Hematopoietic multipotent progenitor cell treated with erythropoietin and hydrocortisone succinate and interleukin-3 and kit ligand, for 6 days (in vitro differentiated cells): ENCODE results near the gene AXIN2.
"Not testable (repeated sequence)": the region's sequence is repeated elsewhere in the genome, so short reads cannot be mapped to it uniquely, and the experiment has no call there.

ENCODE experiments used
- DNase-seq: peaks from one replicate; pipeline ENCODE4 v3.0.0-alpha.2; 2015

AXIN2 gene

GRCh38 chr17:65515512-65515911, 45.9 kb downstream of the AXIN2 start:
- no peak for DNase-seq

DNA sequence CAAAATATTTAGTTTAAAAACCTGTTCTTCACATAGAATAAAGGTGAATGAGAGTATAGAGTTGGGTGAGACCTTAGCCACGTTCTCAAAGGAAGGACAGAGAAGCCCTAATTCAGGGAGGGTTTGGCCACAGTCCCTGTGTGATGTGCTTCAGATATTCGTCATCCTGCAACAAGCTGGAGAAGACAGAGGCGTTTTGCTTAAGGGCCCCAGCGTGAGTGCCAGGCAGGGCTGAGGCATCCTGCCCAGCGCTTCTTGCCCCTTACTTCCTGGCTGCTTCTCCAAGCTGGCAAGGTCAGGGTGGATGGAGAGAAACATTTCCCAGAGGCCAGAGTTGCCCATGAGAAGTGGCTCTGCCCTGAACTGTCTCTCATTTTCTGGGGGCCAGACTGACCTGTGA, 46.9 kb downstream of the AXIN2 start:
- no peak for DNase-seq

- DNase-seq = no peak
Measured at GRCh38 chr17:65514082-65514481, 47.4 kb downstream of the AXIN2 start.

GRCh38 chr17:65511316-65511715, 50.1 kb downstream of the AXIN2 start:
- no peak for DNase-seq

DNA sequence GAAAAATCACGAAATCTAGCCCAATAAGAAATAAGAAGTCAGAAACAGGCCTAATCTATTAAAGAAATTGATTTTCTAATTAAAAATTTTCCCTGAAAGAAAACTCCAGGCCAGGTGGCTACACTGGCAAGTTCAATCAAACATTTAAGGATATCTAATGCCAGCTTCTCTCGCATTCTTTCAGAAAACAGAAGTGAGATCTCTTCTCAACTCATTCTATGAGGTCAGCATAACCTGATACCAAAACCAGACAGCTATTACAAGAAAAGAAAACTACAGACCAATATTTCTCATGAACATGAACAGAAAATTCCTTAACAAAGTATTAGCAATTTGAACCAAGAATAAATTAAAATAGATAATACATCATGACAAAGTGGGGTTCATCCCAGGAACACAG, 52.4 kb downstream of the AXIN2 start:
- DNase-seq = no peak

DNA sequence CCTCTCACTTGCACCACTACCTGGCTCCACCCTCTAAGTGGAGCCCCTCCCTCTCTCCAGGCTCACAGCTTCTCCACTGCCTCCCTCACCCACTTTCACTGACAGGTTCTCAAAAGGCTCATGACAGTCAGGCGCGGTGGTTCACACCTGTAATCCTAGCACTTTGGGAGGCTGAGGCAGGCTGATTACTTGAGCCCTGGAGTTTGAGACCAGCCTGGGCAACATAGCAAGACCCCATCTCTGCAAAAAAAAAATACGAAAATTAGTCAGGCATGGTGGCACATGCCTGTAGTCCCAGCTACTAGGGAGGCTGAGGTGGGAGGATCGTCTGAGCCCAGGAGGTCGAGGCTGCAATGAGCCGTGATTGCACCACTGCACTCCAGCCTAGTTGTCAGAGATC, 56.8 kb downstream of the AXIN2 start:
- DNase-seq = not testable (repeated sequence)

- DNase-seq = no peak
Measured at GRCh38 chr17:65504141-65504540, 57.3 kb downstream of the AXIN2 start.

- no peak for DNase-seq
Measured at GRCh38 chr17:65503557-65503956, 57.9 kb downstream of the AXIN2 start.

DNA sequence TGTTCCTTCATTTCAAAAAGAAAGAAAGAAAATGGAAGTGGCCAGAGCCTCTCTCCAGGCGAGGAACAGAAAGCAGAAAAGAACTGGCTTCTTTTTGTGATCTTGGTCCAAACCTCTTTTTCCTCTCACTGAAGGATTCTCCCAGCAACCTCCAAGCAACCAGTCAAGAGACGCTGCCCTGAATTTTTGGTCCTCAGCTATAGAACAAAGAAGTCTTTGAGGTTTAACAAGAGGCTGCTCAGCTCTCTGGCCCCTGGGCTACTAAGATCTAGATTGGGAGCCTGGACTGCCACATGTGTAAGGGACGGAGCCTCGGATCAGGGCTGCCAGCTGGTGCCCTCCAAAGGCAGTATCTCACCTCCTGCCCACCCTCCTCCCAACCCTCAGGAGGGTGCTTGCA, 62.6 kb downstream of the AXIN2 start:
- no peak for DNase-seq

- no peak for DNase-seq
Measured at GRCh38 chr17:65496801-65497200, 64.6 kb downstream of the AXIN2 start.

DNA sequence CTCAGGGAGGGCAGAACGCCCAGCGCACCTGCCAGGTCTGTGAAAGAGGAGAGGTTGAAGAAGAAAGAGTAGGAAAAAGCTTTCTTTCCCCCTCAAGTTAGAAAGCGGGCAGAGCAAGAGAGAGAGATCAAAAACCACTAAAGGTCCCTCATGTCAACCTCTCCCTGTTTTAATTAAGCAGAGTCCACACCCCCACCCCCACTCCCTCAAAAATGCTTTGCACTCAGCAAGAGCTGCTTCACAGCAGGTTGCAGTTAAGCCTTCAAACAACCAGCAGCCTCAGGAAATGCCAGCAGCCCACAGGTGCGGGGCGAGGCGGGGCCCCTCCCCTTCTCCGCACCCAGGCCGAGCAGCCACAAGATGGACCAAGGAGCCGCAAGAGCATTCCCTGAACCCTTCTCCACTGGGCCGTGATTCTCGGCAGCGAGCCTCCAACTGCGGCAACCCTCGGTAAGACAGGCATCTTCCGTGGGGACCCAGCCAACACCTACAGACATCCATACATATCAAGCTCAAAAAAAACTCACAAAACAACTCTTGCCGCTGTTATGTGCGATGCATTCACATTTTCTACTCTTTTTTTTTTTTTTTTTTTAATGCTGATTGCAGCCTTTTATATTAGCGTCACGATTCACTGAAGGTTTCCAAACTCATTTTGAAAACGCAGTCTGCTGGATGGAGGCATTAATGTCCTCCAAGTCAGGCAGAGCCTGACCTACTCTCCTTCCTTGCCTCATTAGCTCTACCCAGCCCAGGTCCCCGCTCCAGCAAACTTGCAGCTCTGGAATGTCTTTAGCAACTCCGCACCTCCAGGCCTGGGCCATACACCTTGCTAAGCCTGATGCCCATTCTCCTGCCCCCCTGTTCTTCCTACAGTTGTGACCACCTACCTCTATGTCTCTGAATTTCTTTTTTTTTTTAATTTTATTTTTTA, 66.1 kb downstream of the AXIN2 start:
- no peak for DNase-seq

DNA sequence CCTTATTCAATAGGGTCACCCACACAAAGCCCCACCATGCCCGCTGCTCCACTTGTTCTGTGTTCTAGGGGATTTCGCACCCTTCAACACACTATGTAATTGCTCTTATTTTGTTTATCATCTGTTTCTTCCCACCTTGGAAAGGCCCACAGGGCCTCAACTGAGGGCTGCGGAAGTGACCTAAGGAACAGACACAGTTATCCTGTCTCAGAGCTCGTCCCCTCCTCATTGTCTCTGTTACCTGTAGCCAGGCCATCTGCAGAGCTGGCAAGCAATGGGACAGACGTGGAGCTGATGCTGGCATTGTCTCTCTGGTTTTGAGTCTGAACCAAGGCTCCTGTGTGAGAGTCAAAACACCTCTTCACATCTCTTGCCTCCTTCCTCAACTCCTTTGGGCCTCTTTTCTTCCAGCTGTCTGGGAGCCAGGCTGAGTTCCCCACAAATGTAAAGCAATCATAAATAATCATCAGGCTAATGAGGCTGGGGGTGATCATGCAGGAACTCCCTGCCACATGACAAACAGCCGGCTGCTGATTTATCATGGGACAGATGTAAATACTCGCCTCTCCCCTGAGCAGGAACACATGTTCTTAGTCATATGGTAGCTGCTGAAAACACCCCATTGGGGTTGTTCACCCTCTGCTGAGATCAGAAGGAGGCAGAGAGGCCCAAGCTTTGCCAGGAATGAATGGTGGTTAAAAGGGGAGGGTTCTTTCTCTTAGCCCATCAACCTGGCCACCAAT, 71.9 kb downstream of the AXIN2 start:
- DNase-seq = no peak

DNA sequence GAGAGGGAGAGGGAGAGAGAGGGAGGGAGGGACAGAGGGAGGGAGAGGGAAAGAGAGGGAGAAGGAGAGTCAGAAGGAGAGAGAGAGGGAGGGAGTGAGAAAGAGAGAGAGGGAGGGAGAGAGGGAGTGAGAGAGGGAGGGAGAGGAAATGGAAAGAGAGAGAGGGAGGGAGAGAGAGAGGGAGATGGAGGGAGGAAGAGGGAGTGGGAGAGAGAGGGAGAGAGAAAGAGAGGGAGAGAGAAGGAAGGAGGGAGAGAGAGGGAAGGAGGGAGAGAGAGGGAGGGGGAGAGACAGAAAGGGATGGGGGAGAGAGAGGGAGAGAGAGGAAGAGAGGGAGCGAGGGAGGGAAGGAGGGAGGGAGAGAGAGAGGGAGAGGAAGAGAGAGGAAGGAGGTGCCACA, 72.8 kb downstream of the AXIN2 start:
- DNase-seq = no peak

- DNase-seq = no peak
Measured at GRCh38 chr17:65487990-65488389, 73.5 kb downstream of the AXIN2 start.

DNA sequence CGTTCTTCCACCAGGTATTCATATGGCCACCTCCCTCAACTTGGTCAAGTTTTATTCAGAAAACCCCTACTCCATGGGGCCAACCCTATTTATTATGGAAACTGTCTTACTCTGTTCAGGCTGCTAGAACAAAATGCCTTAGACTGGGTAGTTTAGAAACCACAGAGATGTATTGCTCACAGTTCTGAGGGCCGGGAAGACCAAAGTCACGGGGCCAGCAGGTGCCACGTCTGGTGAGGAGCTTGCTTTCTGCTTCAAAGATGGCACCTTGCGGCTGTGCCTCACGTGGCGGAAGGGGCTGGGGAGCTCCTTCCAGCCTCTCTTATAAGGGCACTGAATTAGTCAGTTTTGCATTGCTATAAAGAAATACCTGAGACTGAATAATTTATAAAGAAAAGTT, 74.3 kb downstream of the AXIN2 start:
- DNase-seq = no peak

- no peak for DNase-seq
Measured at GRCh38 chr17:65485388-65486299, 75.8 kb downstream of the AXIN2 start.

GRCh38 chr17:65484405-65484804, 77.0 kb downstream of the AXIN2 start:
- not testable (repeated sequence) for DNase-seq

DNA sequence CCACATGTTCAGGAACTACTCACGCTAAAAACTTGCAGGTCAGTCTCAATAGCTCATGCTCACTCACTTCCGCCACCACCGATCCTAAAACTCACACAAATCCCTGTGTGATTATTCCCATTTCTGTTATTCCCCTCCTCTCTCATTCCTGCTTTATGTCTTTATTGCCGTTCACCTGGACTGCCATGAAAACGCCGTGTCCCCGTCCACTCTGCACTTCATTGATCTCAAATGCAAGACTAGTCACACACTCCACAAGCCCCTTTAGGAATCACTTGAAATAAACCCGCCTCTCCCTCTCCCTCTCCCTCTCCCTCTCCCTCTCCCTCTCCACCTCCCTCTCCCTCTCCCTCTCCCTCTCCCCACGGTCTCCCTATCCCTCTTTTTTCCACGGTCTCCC, 78.0 kb downstream of the AXIN2 start:
- DNase-seq = no peak

- no peak for DNase-seq
Measured at GRCh38 chr17:65482201-65482600, 79.2 kb downstream of the AXIN2 start.

- DNase-seq = no peak
Measured at GRCh38 chr17:65479282-65479681, 82.2 kb downstream of the AXIN2 start.
